GM18861 (cell line): ENCODE results near the gene GPN2.
"Not testable (repeated sequence)": the region's sequence is repeated elsewhere in the genome, so short reads cannot be mapped to it uniquely, and the experiment has no call there.

Experiments
- ATAC-seq: cut with Tn5 transposase; IDR thresholded peaks from one replicate; pipeline ENCODE4 v1.9.1; 2021; ENCODE audit not compliant: unreplicated experiment

The GPN2 gene

DNA sequence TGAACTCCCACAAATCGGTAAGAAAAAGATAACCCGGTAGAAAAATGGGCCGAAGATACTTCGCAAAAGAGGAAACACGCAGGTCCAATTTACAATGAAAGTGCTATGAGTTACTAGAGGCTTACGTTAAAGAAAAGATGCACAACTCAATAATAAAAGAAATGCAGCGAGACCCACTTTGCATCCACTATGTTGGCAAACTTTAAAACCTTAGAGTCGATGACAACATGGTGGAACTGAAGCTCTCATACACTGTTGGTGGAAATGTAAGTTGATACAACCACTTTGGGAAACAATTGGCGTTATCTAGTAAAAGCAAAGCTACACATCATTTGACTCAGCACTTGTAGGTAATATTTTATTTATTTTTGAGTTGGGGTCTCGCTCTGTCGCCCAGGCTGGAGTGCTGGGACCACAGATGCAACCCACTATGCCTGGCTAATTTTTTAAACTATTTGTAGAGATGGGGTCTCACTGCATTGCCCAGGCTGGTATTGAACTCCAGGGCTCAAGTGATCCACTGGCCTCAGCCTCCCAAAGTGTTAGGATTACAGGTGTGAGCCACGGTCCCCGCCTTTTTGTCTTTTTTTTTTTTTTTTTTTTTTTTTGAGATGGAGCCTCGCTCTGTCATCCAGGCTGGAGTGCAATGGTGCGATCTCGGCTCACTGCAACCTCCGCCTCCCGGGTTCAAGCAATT, 10.9 kb upstream of the GPN2 start:
- ATAC-seq: no peak

DNA sequence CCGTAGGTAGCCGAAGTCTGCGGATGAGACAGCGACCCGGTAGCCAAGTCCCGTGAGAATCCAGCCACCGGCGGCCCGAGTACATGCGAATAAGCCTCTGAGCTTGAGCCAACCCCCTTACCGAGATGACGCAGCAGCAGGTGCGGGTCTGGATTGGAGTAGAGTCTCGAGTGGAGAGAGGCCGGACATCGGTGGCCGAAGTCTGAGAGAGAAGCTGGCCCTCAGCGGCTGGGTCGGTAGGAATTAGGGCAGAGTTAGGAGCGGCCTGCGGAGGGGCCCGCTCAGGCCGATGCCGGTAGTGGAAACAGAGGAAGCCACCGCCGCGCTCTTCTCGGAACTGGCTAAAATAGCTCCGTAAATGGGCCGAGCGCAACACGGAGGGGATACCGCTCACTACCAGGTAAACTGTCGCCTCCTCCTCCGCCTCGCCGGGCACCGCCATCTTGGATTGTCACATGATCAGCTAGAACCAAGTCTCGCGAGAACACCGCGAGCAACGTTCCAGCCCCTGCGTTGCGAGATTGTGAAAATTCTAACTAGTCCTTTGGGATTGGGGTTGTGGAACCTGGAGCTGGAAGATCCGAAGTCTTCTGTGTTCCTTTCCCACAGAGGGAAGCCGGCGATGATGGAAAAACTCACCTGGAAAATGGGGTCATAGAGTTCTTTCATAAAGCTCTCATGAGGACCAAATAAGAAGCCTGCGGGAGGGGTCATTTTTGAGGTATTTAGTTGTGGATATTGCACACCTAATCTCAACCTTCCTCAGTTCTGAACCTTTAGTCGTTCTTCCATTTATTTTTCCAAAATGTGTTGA, 10.1 kb upstream of the GPN2 start, which contains the start of gene GPATCH3:
Gene GPATCH3 (minus strand): TSS at position 467 of the 814 bp plus-strand sequence. CDS start 25 bp downstream, at position 442.
- peak; percentile 74 for ATAC-seq

DNA sequence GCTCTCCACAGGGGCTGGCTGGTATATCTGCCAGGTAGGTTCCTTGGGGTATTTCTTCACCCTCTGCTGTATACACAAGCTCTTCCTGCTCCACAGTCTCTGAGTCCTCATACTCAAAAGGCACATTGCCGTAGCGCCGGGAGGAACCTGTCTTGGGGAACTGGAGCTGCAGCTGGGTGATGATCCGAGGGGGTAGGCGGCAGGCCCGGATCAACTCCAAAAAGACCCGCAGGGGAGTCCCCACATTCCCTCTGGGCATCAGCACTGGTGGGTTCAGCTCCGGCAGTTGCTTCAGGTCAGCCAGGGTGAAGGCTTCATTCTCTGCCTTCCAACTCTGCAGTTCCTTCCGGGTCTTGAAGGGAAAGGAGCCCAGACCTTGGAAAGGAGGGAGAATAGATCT, 7.3 kb upstream of the GPN2 start:
- no peak for ATAC-seq

DNA sequence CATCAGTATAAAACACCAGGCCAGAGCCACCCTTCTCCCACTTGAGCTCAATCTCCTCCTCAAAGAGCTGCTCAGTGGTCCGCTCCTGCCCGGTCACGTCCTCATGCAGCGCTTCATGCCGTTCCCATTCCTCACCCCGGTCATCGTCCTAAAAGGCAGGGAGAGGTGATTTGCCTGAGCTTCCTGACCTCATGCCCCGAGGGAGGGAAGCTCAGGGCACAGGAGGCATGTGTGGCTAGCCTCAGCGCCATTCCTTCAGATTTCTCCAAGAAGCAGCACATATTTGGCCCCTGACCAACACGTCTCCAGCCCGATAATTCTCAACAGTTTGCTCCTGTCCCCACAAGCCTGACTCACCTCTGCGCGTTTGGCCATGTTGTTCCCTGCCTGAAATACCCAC, 4.2 kb upstream of the GPN2 start:
- ATAC-seq: no peak

DNA sequence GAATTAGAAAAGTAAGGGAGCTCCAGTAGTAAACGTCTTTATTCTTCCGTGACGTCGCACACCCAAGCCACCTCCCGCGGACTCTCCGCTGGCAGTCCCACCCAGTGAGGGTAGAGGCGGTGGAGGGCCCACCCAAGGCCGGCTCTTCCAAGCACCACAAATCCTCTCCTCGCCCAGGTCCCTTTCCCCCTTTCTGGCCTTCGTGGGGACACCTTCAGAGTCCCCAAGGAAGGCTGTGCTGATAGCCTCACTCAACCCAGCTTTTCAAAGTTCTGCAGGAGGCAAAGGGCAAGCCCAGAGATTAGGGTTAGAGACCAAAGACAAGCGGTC, 349 bp upstream of the GPN2 start:
- peak; percentile 10 for ATAC-seq

DNA sequence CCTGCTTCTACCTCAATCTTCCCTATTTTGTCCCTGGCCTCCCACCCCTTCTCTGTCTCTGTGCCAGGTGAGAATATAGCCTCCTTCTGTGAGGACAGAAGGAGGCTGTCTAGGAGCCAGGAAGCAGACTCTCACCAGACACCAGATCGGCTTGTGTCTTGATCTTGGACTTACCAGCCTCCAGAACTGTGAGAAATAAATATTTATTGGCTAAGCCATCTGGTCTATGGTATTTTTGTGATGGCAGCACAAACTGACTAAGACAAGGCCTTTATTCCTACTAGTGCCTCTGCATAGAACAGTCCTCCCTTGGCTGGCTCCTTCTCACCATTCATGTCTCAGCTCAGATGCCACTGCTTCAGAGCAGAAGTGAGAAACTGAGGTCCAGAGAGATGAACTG, 1.9 kb downstream of the GPN2 start:
- no peak for ATAC-seq

DNA sequence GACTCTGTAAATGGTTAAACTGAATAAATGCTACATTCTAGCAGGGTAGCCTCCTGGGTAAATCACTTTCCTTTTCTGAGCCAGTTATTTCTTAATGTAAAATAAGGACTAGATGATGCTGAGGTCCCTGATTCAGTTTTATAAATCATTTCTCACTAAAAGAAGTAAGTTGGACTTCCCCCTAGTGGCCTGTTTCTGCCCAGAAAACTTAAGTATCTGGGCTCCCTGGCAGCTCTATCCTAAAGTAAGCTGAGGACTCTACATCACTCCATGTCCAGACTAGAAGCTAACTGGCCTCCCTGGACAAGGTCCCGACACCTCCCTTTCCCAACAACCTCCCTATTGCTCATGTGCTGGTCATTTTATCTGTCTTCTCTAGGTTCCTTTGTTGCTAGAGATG, 3.0 kb downstream of the GPN2 start:
- ATAC-seq: no peak

DNA sequence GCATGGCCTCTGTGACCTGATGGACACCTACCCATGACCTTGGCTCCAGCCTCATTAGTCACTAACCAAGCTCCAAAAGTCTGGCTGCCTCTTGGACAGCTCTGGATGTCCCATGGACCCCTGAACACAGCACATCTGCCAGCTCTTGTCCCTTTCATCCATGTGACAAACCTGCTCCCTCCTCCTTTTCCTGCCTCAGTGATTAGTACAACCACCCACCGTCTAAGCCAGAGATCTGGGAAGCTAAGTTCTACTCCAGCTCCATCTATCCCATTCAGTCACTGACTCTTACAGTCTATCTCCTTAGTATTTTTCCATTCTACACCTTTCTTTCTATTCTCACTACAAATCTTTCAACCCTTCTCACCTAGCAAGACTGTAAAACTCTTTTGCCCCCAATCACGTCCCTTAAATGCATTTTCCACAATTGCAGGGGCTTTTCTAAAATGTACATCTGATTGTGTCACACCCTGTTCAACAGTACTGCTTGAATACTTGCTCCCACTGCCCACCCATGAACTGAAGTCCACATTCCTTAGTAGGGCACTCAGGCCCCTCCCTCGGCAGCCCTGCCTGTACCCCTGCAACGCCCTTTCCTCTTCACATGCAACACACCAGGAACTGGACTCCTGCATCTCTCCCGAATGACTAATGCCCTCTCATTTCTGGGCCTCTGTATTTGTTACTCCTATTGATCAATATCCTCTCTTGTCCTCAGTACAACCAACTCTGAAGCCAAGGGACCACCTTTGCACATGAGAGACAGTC, 7.2 kb downstream of the GPN2 start:
- ATAC-seq: no peak

DNA sequence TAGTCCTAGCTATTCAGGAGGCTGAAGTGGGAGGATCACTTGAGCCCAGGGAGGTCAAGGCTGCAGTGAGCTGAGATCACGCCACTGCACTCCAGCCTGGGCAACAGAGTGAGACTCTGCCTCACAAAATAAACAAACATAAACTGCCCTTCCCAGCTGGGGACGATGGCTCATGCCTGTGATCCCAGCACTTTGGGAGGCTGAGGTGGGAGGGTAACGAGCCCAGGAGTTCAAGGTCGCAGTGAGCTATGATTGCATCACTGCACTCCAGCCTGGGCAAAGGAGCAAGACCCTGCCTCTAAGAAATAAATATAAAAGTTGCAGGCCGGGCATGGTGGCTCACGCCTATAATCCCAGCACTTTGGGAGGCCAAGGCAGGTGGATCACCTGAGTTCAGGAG, 8.5 kb downstream of the GPN2 start:
- ATAC-seq: not testable (repeated sequence)

DNA sequence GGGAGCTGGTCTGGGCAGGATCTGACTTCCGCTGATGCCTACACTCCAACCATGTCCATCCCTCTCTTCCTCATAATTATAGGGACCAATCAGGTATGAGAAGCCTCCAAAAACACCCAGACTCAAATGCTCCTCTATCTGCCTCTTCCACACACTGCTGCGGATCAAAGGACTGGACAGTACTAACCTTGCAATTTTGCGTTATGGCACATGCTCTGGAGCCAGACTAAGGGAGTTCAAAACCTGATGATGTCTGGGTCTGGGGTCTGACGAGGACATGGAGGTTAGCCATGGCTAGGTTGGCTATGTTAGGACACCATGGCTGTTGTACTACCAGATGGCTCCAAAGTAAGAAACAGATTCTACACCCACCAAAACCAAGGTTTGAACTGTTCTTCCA, 10.3 kb downstream of the GPN2 start:
- no peak for ATAC-seq

DNA sequence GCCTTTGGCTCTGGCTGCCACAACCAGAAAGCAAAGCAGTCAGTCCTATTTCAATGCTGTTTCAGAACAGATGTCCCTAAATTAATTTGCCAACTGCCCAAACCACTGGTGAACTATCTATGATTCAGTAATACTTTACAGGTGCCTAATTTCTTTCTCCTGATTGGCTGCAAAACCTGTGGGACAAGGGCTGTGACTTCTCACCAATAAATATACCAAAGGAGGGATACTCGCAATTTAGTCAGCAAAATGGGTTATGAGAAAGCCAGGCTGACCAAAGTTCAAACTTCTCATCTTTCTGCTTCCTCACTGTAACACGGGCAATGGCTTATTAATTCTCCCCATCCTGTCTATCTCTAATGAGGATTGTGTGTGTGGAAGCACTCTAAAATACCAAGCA, 12.8 kb downstream of the GPN2 start:
- ATAC-seq: no peak

DNA sequence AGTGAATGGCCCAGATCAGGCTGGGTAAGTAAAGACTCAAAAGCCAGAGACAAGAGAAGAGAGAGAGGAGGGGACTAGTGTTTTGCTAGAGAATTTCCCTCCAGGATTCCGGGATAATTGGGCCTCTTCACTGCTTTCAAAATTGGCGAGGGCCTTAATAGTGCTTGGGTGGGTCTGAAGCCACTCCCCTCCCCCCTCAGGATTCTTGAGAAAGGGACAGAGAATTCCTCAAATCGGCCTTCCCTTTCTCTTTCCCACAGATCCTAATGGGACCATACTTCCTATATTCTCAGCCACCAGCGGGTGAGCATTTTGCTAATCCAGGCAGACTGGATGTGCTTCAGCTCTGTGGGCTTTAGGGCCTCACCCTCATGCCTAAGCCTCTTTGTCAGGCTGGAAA, 15.2 kb downstream of the GPN2 start:
- no peak for ATAC-seq

DNA sequence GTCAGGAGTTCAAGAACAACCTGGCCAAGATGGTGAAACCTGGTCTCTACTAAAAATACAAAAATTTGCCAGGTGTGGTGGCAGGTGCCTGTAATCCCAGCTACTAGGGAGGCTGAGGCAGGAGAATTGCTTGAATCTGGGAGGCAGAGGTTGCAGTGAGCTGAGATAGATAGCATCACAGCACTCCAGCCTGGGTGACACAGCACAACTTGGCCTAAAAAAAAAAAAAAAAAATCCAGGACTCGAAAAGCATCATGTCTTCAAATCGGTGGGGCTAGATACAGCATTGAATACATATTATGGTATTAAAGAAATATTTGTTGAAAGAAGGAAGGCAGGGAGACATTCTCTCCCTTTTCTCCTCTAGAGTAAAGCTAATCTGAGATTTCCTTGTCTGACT, 17.0 kb downstream of the GPN2 start:
- ATAC-seq: not testable (repeated sequence)

DNA sequence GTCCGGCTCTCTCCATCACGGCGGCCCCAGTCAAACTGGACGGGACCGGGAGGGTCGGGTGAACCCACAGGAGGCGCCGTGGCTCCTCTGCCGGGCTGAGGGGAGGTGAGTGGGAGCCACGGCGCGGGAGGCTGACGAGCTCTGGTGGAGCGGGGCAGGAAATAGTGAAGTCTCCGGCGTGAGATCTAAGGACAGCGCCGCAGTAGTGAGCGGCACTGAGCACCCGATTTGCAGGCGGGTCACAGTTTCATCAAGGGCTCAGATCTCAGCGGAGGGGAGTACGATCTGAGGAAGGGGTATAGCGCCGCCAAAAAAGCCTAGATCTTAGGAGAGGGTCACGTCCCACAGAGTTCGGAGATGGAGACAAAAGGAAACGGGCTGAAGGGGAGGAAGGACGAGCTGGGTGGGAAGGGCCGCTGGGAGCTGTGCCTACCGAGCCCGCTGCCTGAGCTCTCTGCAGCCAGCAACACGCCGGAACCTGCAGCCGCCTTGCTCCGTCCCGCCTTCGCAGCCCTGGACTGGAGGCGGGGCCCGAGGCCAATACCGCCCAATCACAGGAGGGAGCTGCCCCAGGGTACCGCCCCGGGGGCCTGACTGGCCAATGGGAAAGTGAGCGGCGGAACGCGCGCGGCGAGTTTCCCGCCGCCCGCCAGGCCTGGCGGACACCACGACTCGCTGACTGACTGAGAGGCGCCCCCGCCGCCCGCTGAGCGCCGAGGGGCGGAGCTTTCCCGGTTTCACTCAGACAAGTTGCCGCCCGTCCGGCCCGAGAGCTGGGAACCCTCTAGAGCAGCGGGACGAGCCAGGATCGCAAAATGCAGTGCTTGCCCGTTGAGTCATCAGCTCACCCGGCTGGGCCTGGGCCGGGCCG, 25.2 kb downstream of the GPN2 start:
- ATAC-seq: peak; percentile 93

DNA sequence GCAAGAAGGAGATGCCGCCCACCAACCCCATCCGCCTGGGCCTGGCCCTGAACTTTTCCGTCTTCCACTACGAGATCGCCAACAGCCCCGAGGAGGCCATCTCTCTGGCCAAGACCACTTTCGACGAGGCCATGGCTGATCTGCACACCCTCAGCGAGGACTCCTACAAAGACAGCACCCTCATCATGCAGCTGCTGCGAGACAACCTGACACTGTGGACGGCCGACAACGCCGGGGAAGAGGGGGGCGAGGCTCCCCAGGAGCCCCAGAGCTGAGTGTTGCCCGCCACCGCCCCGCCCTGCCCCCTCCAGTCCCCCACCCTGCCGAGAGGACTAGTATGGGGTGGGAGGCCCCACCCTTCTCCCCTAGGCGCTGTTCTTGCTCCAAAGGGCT, 26.4 kb downstream of the GPN2 start:
- no peak for ATAC-seq

DNA sequence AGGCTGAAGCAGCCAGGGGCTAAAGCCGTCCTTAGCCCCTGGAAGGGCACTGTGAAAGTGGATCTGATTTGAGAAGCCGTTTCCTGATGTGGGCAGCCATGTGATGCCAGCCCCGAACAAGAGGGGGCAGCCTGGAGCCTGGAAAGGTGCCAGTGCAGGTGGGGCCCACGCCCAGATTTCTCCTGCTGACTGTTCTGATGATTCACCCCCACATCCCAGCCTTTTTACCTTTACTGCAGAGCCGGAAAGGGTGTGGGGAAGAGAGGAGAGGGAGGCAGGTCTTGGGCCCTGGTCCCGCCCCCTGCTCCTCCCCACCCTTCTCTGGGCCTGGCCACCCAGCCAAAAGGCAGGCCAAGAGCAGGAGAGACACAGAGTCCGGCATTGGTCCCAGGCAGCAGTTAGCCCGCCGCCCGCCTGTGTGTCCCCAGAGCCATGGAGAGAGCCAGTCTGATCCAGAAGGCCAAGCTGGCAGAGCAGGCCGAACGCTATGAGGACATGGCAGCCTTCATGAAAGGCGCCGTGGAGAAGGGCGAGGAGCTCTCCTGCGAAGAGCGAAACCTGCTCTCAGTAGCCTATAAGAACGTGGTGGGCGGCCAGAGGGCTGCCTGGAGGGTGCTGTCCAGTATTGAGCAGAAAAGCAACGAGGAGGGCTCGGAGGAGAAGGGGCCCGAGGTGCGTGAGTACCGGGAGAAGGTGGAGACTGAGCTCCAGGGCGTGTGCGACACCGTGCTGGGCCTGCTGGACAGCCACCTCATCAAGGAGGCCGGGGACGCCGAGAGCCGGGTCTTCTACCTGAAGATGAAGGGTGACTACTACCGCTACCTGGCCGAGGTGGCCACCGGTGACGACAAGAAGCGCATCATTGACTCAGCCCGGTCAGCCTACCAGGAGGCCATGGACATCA, 27.1 kb downstream of the GPN2 start, which contains the start of gene SFN:
Gene SFN (plus strand): TSS at position 369 of the 904 bp plus-strand sequence. CDS start 64 bp downstream, at position 433.
- no peak for ATAC-seq

DNA sequence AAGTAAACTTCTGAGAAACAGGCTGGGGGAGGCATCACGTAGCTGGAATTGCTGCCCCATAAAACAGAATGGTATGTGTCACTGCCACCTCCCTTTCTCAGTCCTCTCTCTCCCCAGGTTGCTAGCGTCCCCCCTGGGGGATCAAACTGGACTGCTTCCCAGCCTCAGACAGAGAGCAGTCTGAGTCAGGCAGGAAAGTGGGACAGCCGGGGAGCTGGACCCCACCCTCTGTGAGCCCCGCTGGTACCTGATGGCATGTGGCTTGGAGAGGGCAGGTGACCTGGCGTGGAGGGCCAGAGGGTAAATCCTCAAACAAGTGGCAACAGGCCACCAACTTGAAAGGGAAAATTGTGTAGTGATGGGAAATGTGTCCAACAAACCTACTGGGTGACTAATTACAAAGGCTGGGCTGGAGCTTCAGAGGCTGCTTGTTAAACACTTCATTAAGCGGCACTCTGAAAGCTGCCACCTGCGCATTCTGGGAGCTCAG, 28.1 kb downstream of the GPN2 start:
- ATAC-seq: no peak

DNA sequence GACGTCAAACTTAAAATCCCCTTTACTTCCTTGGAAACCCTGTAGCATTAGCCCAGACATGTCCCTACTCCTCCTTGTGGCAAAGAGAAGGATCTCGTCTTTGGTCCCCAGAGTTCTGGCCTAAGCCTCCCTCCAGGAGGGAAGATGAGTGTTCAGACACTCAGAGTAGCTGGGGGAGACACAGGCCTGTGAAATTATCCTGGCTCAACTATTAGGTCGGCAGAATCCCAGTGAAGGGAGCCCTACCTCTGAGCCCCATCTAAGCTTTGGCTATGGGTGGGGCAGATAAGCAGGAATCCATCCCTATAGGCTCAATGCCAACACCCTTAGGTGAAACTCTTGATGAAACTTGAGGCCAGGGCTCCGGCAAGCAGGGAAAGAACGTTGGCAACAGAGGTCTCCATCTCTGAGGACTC, 28.8 kb downstream of the GPN2 start:
- ATAC-seq: no peak

DNA sequence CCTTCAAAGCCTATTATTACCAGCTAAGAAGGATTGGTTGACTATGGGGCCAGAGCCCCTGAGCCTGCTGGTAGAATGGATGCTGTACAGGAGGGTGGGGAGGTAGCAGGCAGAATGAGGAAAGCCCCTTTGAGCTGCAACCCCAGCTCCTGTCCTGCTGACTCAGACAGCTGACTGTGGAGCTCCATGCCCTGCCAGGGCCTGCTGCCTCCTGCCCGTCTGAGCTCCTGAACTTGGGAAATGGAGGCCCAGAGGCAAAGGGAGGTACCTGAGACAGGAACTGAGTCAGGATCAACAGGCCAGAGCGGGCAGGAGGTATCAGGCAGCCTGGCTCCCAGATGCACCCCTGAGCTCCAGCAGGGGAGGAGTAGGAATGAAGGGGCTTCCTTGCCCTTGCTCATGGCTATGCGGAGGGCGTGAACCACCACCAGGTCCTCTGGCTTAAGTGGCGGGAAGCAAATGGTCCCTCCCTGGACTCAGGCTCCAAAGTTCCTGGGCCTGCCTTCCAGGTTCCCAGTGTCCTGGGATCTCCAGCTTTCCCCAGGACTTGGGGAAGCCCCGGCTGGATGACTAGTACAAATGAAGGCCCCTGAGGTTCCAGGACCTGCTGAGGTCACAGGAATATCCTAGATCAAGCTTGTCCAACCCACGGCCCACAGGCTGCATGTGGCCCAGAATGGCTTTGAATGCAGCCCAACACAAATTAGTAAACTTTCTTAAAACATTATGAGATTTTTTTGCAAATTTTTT, 31.0 kb downstream of the GPN2 start:
- ATAC-seq: no peak
